Activated CD4-positive, alpha-beta T cell treated with anti-CD3 and anti-CD28 coated beads for 48 hours (primary cell): ENCODE data around the gene CAPN14.
"Not testable (repeated sequence)": the region's sequence is repeated elsewhere in the genome, so short reads cannot be mapped to it uniquely, and the experiment has no call there.

ENCODE experiments used
- DNase-seq: peaks from one replicate; pipeline ENCODE4 v3.0.0-alpha.2; 2020

The CAPN14 gene

DNA sequence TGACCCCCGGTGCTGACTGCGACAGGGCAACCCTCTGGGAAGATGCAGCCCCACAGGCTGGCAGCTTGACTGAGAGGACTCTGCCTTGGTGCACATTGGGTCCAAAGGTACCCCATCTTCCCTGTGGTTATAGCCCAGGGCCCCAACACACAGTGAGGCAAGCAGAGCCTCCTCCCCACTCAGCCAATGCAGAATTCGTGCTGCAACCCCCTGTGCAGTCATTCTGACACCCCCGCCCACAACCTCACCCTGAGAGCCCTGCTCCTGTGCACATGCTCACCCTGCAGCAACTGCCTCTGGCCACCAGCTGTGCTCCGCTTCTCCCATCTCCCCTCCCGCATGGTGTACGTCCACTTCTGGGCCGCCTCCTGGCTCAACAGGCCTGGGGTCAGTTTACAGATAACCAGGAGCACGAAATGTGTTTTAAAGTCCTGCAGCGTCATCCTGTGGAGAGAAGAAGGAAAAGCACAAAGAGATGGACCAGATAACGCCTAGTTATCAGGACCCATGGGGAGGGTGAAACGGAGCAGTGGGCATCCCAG lies 24.4 kb downstream of the CAPN14 start:
- DNase-seq, result no peak

- no peak for DNase-seq
Observed at GRCh38 chr2:31192396-31192795, 24.9 kb downstream of the CAPN14 start.

DNA sequence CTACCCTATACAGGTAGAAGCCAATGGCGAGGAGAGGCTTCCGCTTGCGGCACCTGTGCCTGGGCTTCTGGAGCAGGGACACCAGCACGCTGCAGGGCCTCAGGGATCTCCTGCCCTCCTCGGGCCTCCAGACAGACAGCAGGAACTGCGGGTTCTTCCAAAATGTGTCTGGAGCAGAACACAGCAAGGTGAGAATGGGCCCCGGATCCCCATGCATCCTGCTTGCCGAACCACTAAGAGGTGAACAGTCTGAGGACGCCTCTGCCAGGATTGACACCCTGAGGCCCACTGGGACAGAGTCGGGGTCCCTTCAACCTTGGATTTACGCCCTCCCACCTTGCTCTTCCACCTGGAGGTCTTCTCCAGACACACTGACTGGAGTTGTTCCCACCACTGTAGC lies 25.4 kb downstream of the CAPN14 start:
- no peak for DNase-seq

DNA sequence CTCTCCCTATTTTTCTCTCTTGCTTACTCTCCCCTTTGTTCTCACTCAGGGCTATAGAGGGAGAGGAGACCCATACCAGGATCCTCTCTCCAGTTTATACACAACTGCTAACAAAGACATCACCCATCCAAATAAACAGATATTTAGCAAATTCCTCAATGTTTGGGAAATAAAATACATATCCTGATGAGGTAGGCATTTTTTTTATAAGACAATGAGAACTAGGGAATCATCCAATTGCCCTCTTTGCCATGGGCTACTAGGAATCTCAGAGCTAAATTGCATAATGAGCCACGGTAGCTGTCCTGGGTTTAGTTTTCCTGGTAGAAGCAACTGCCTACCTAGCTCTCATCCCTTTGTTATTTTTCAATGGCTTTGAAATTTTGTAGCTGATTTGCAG lies 27.1 kb downstream of the CAPN14 start:
- DNase-seq, result no peak

DNA sequence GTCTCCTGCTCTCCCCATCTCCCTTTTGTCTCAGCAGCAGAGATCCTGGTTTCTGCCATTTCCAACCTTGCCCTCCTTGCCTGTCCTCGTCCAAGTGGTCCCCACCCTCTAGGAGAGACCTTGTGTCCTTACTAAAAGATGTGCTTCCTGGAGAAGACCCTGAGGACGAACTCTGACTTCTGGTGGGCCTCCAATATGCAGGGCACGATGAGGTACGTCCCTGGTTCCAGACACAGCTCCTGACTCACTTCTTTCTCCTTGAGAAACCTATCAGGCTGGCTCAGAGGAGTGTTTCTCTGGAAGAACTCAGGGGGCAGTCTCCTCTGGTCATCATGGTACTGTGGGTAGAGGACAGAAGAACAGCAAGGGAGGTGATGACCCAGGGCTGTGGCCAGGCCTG lies 28.2 kb downstream of the CAPN14 start:
- DNase-seq, result no peak

DNA sequence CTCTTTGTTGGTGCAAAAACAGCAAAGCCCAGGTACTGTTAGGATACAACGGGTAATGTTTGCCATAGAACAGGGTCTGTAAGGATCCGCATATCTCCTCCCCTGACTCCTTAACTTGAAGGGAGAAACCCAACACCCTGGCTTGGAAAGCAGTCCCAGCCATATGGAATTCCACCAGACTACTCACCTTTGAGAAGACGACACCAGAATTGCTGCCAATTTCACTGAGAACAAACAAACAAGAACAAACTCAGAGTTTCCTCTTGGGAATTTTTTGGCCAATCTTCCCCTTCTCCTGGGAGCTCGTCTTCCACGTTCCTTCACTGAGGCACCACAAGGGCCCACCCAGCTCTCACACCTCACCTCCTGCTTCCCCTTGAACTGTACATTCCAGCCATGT lies 29.2 kb downstream of the CAPN14 start:
- no peak for DNase-seq

- no peak for DNase-seq
Observed at GRCh38 chr2:31187166-31187565, 30.1 kb downstream of the CAPN14 start.

DNA sequence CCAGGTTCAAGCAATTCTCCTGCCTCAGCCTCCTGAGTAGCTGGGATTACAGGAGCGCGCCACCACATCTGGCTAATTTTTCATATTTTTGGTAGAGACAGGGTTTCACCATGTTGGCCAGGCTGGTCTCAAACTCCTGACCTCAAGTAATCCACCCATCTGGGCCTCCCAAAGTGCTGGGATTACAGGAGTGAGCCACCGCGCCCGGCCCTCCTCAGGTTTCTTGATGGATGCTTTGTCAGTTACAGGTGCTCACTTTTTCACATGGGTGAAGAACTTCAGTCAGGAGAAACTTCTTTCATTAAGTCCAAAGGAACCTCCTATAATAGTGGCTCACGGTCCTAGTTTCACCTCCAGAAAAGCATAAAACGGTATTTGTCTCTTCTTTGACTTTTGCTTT lies 33.3 kb downstream of the CAPN14 start:
- DNase-seq, result not testable (repeated sequence)

DNA sequence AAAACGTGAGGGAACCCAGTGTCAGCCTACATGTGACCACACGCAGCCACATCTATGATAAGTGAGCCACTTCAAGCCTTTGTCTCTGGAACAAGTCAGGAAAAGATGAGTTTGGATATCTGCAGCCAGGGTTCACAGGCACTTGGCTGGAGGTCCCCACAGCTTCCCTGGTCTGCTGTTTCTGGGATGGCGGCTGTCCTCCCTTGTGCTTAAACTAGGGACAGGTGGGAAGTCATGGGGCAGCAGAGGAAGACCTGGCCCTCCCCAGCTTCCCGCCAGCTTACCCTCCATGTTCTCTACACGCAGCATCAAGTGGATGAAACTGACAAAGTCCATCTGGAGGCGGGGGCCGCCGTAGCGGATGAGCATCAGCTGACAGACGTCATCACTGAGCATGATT lies 40.6 kb downstream of the CAPN14 start:
- DNase-seq, result no peak

- DNase-seq, result no peak
Observed at GRCh38 chr2:31171142-31171541, 46.2 kb downstream of the CAPN14 start.

DNA sequence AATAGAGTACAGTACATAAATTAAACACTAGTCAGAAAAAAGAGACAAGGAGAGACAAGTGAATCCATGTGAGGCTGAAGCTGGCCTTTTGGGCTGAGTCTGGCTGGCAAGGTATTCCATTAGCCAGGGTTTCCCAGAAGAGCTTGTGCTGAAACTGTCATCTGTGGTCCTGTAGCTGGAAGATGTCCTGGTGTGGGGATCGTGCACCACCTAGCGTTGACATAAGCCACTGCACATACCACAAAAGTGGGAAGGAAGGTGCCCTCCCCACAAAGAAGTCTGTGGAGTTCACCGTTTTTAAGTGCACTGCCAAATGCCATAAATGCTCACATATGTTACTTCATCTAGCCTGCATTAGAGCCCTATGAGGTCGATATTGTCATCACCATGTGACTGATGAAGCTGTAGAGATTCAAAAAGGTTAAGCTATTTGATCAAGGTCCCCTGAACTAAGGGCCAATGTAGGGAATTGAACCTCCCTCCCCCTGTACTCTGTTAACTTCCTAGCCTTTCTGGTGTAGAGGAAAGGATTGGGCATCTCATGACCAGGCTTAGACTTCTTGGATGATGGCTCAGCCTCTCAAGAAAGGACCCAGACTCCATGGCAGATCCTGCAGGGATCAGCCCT lies 47.1 kb downstream of the CAPN14 start:
- peak; percentile 65 for DNase-seq

DNA sequence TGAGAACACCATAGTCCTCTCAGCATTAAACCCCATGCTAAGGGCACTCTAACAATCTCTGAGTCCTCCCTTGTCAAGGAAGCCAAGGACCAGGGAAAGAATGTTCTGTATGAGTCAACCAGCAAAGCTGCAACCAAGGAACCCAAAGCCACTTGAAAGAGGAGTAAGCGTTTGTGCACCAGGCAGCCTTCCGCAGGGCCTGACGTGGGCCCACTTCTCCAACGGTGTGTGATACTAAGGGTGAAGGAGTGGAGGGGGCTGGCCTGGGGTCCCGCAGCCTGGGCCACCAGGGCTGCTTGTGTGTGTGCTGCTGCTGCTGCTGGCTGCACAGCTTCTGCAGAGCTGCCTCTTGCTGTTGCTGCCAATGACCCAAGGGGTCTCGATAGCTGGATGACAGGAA lies 49.0 kb downstream of the CAPN14 start:
- no peak for DNase-seq

DNA sequence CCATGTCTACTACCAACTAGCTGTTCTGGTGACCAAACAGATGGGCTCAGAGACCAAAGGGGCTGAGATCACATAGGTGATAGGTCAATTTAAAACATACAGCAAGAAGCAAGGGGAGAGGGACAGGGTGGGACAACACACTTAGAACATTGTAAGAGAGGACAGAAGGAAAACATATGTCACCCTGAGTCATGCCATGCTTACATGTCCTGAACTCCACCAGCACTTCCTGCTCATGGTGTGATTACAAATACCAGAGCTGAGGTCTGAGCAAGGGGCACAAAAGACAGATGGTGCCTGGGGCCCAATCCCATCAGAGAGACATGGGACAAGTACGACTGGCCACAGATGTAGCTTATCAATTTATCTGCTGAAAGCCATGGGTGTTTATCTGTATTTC lies 50.4 kb downstream of the CAPN14 start:
- DNase-seq, result no peak

DNA sequence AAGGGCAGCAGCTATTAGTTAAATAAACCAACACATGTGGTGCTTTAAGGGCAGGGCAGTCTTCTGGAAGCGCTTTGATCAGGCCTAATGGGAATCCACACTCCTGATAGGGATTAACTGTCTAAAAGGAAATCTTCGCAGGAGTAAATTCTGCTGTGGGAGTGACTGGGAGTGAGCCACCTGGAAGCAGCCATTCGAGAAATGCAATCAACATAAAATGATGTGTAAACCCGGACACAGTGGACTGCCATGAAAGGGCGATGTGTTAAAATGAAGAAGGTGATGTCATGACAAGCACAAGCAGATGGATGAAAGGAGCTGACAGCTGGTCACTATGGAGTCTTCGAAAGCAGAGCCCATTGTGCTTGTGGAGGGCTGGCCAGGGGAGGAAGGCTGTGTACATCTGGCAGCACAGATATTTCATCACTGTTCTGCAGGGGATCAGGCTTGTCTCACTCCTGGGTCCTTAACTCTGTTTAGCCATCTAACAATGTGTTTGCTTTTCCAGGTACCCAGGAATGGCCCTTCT lies 54.2 kb downstream of the CAPN14 start:
- no peak for DNase-seq

GRCh38 chr2:31161637-31162036 lies 55.7 kb downstream of the CAPN14 start:
- DNase-seq, result no peak

DNA sequence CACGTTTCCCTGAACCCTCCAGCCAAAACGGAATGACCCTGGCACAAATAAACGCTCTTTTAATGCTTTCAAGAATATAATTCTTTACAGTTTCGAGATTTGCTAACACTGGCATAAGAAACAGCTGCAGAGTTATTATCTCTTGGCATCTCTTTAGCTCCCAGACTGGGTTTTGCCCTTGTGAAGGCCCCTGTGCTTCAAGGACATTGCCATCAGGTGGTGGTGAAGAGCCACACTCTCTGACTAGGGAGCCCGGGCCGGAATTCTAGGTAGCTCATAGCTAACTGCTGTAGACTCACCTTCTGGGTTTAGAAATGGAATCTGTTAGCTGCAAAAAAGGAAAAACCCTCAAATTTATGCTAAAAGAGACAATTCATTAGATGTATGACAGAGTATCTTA lies 65.8 kb downstream of the CAPN14 start:
- no peak for DNase-seq

DNA sequence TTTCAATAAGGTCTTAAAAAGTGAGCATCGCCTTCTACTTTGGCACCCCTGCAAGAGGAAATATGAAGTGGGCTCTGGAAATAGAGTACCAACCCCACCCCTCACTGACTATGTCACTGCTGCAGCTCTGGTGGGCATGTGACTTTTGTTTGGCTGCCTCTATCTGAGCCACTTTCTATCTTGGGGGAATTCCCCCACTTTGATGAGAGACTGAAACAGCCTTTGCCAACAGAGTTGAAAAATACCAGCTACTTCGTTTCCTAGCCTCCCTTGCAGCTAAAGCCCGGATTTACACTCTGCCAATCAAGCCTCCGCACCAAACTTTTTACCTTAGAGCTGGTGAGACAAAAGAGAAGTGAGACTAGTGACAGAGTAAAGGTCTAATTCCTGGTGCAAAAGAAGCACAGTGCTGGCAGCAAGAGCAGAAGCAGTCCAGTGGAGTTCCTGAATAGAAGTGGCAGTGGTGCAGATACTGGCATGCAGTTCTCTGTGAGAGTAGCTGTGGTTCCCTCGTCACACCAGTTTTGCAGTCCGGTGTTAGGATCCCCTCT lies 67.1 kb downstream of the CAPN14 start:
- no peak for DNase-seq

DNA sequence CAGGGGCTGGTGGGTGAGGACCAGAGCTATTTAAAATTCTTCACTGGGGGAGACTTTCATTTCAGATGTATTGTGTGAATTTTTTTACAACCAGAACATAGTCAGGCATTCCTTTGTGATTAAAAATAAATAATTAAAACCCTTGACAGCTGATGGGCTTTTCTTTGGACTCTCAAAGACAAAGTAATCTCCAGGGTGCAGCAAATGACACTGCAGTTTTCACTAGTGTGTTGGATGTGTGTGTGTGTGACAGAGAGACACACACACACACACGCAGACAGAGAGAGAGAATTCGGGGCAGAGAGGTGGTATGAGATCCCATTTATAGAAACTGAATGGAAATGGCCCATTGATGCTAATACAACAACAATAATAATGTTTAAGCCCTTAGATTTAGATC lies 68.8 kb downstream of the CAPN14 start:
- no peak for DNase-seq

GRCh38 chr2:31147645-31148044 lies 69.7 kb downstream of the CAPN14 start:
- DNase-seq, result no peak

GRCh38 chr2:31142110-31142509 lies 75.2 kb downstream of the CAPN14 start:
- no peak for DNase-seq

- no peak for DNase-seq
Observed at GRCh38 chr2:31141443-31142085, 75.8 kb downstream of the CAPN14 start.

GRCh38 chr2:31140151-31140550 lies 77.2 kb downstream of the CAPN14 start:
- no peak for DNase-seq

DNA sequence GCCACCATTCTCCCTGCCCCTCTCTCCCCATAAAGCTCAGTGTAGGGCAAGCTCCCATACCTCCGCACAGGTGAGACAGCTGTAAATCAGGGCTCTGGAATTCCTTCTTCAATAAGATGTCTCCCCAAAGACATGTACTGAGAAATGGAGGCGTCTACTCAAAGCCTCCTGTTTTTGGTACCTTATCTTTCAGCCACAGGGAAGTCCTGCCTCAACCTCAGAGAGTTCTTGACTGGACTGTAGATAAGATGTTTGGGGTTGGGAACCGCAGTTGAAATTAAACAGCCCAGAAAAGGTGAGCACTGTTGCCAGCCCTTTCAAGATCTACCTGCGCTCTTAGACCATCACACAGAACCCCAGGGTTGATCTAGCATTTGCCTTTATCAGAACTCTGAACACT lies 77.6 kb downstream of the CAPN14 start:
- no peak for DNase-seq
